GM12892 (cell line): Measurements from ENCODE around the gene PIGU.

Experiments used
- DNase-seq: peaks from one replicate; pipeline ENCODE4 v3.0.0; 2011; ENCODE audit not compliant: insufficient read length
- FAIRE-seq: peaks from 2 replicates; lab custom pipeline; 2011; peaks lifted over from hg19 to GRCh38; lab: Jason Lieb, UNC
- POLR2A ChIP-seq: IDR thresholded peaks from 2 replicates; pipeline ENCODE4 v1.6.1; 2011; ENCODE audit warnings: low read depth, low read length, control low read depth
- POLR2AphosphoS5 ChIP-seq: IDR thresholded peaks from 2 replicates; pipeline ENCODE4 v1.6.1; 2011; ENCODE audit warnings: low read depth, low read length, control low read depth
- TAF1 ChIP-seq: IDR thresholded peaks from 2 replicates; pipeline ENCODE4 v1.6.1; 2011; ENCODE audit warnings: low read depth, mild to moderate bottlenecking, control low read depth, low read length, borderline replicate concordance

PIGU gene

DNA sequence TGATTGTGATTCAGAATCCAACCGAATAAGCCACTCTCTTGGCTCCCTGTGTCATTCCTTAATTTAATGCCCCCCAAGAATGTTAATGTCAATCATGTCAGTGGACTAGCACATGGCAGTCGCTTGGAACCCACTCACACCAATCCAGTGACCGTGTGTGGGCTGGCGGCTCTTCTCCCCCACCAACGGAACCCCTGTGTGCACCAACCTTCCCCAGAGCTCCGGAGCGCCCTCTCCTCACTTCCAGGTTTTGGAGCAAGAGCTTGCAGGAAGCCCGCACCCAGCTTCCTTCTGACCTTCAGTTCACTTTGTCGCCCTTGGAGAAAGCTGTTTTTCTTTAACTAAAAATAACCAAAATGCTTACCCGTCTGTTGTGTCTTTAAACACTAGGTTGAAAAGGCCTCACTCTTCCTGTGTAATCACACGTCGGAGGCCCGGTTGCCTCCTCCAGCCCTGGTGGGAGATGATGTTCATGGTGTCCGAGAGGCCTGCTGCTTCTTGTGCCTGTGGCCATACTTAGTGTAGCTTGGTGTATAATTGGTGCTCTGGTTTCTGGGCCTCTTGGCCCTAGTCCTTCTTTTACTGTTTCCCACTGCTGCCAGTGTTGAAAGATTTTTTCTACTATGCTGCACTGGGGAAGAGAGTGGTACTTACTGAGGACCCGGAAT is 136.2 kb downstream of the PIGU start:
- FAIRE-seq (no peak), DNase-seq (no peak)
- no peak for TF ChIP-seq TAF1
- TF ChIP-seq POLR2A = no peak
- no peak for TF ChIP-seq POLR2AphosphoS5

DNA sequence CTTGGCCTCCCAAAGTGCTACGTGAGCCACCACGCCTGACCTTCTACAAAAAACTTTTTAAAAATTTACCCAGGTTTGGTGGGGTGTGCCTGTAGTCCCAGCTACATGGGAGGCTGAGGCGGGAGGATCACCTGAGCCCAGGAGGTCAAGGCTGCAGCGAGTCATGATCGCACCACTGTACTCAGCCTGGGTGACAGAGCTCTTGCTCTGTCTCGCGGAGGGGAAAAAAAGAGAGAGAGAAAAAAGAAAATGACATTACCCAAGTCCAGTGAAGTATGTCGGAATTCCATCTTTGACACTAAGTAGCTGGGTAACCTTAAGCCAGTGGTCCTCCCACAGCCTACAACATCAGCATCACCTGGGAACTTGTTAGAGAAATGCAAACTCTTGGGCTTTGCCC is 137.1 kb downstream of the PIGU start:
- no peak for FAIRE-seq
- DNase-seq = no peak
- TF ChIP-seq POLR2AphosphoS5 (no peak), TAF1 (no peak), POLR2A (no peak)

- FAIRE-seq (peak; percentile 67), DNase-seq (no peak)
- no peak for TF ChIP-seq POLR2A
- TF ChIP-seq TAF1 = no peak
- no peak for TF ChIP-seq POLR2AphosphoS5
Observed at GRCh38 chr20:34538671-34539123, 138.2 kb downstream of the PIGU start.

DNA sequence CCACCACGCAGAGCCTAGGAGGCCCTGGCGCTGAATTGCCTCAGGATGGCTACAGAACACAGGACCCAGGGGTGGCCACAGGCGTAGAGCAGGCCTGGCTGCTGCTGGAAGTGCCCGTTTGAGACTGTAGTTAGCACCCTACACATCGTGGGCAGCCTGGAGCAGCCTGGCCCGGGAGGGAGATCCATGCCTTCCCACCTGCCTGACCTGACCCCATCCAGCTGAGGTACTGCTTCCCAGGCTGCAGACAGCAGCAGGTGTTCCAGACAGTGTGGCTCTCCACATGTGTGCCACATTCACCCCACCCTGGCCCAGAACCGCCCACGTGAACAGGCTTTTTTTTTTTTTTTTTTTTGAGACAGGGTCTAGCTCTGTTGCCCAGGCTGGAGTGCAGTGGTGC is 139.2 kb downstream of the PIGU start:
- DNase-seq (no peak), FAIRE-seq (no peak)
- TF ChIP-seq POLR2AphosphoS5 = no peak
- no peak for TF ChIP-seq POLR2A
- TF ChIP-seq TAF1 = no peak

DNA sequence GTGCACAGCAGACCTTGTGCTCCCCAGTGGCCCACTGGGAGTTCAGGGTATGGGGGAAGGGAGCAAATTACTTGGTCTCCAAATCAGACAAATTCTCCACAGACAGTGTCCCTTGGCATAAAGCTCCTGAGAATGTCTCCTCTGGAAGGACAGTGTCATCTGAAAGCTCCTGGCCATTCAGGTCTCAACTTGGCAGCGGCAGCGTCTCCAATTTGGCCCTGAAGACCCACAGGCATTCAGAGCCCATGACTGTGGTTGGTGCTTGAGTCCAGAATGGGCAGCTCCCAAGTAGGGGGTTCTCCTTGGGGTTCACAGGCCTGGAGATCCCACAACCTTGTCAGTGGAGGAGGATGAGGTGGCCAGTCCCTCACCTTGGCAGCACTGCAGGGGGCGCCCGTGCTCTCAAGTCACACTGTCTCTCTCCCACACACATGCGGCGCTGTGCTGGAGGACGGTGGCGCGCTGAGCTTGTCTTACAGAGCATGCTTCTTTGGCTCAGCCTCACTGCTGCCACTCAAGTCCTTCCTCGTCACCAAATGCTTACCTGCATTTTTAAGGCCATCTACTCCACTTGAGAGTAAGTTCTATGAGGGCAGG is 140.0 kb downstream of the PIGU start:
- FAIRE-seq (no peak), DNase-seq (no peak)
- TF ChIP-seq POLR2AphosphoS5 = no peak
- no peak for TF ChIP-seq TAF1
- TF ChIP-seq POLR2A = no peak

DNA sequence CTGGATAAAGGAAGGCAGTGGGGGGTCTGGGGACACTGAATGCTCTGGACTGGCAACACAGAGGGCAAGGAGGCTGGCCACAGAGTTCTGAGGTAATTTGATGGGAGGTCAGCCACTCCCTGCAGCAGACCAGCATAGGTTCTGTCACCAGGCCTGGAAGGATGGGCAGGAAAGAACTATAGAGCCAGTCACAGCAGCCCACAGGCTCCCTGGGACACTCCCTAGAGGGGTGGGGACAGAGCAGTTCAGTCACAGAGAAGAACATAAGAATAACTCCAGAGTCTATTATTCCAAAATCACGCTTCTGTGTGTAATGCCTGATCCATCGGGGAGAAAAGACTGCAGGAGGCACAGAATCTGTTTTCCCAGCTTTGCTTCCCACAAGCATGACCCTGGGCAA is 141.0 kb downstream of the PIGU start:
- FAIRE-seq = no peak

GRCh38 chr20:34535301-34535840 is 141.5 kb downstream of the PIGU start:
- no peak for TF ChIP-seq POLR2AphosphoS5
- no peak for TF ChIP-seq TAF1
- no peak for TF ChIP-seq POLR2A
- FAIRE-seq = no peak
- no peak for DNase-seq

More for the DNA sequence above, 141.0 kb downstream of the PIGU start:
- no peak for DNase-seq
- no peak for TF ChIP-seq TAF1
- no peak for TF ChIP-seq POLR2AphosphoS5
- no peak for TF ChIP-seq POLR2A

DNA sequence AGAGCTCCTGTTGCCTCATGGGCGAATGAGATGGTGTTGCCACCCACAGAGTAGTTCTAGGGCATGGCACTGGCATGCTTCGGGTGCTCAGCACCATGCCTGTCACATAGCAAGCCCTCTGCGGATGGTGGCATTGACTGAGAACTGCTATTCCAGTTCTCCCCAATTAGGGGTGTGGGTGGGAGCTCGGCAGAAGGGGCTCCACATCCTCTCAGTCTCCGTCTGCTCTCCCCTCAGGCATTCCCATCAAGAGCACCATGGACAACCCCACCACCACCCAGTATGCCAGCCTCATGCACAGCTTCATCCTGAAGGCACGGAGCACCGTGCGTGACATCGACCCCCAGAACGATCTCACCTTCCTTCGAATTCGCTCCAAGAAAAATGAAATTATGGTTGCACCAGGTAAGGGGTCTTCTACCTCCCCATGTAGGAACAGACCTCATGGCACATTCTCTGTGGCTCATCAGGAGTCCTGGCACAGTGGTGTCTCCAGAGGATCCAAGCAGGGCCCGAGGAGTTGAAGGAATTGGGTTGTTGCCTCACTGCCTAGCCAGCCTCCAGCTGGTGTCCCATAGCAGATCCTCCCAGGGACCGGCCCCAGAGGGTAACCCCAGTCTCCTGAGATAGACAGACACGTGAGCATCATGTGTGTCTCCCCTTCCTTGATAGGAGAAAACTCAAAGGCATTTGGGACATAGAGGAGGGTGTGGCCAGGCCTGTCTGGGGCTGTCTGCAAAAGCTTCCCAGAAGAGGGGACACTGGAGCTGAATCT is 142.3 kb downstream of the PIGU start:
- no peak for TF ChIP-seq POLR2AphosphoS5
- no peak for TF ChIP-seq POLR2A
- TF ChIP-seq TAF1 = no peak
- DNase-seq (no peak), FAIRE-seq (no peak)

DNA sequence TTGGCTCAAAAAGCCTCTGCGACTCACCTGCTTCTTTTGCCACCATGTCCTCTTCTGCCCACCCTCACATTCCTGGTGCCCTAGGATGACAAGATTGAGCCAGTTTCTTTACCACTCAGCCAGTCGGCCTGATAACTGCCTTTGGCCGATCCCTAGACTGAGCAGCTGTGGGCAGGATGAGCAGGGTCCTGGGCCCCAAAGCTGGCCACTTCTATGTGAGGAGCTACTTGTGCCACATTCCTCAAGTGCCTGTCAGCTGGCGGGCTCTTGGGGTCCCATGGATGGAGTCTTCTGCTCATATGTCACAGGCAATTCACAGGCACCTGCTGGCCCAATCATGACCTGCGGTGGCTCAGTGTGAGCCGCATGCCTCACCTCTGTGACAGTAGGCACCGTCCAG is 144.1 kb downstream of the PIGU start:
- TF ChIP-seq POLR2A (no peak), TAF1 (no peak)
- FAIRE-seq = no peak
- DNase-seq = no peak

DNA sequence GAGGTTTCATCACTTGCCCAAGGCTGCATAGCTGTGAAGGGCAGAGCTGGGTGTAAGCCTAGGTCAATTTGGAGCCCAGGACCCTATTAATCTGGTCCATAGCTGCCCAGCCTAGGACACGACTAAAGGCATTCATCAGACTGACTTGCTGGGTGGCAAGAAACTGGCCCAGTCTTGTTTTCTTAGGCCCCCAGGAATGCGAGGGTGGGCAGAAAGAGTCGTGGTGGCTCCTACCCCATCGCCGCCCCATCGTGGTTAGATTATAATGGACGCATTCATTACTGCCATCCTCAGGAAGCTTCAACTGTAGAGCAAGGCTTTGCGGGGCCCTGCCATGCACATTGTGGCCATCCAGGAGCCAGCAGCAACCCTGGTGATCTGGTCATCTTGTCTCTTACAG is 144.6 kb downstream of the PIGU start:
- FAIRE-seq (no peak), DNase-seq (no peak)
- TF ChIP-seq TAF1 (no peak), POLR2A (no peak), POLR2AphosphoS5 (no peak)

GRCh38 chr20:34531608-34532265 is 145.2 kb downstream of the PIGU start:
- FAIRE-seq = no peak
- TF ChIP-seq POLR2A (no peak), TAF1 (no peak), POLR2AphosphoS5 (no peak)
- DNase-seq = no peak

- FAIRE-seq (no peak), DNase-seq (no peak)
- TF ChIP-seq POLR2AphosphoS5 (no peak), TAF1 (no peak), POLR2A (no peak)
Observed at GRCh38 chr20:34530342-34530741, 146.6 kb downstream of the PIGU start.
